Ovary (tissue), 9 donors: ENCODE results near the gene EZR. TPM values are rescaled to one million over a fixed set of nuclear protein-coding genes. Genes with fewer than 3 reads are reported as not detected.

Experiments
- DNase-seq, 5 donors: peaks; one replicate each; pipeline ENCODE4 v3.0.0-alpha.2; 2019 to 2020
- H3K27ac ChIP-seq, 2 donors: fragments of 200-600 bp; one replicate each; pipeline versions ENCODE4 v1.5.1 to v1.8.0; 2019 to 2022
- H3K27me3 ChIP-seq: fragments of 200-600 bp; one replicate; pipeline ENCODE4 v1.8.0; 2022
- H3K36me3 ChIP-seq: fragments of 200-600 bp; sonication (generic); one replicate; pipeline ENCODE4 v1.5.1; 2019
- H3K4me1 ChIP-seq: one replicate; pipeline ENCODE4 v1.8.1; 2013; ENCODE audit warnings: mild to moderate bottlenecking, moderate library complexity; ENCODE audit not compliant: insufficient read depth
- H3K4me3 ChIP-seq: fragments of 200-600 bp; sonication (generic); one replicate; pipeline ENCODE4 v1.5.1; 2017
- H3K9me3 ChIP-seq, 2 donors: fragments of 200-600 bp in 1 of 2; sonication (generic) in 1 of 2; one replicate each; pipeline versions ENCODE4 v1.5.1 to v1.8.1; 2013 to 2019; ENCODE audit warnings: mild to moderate bottlenecking in 1 of 2, moderate library complexity in 1 of 2
- CTCF ChIP-seq, 3 donors: fragments of 450-650 bp in 2 of 3; fragments of 200-600 bp in 1 of 3; IDR thresholded peaks; one replicate each; pipeline versions ENCODE4 v1.5.1 to v1.8.0; 2016 to 2022; ENCODE audit warnings: antibody characterized with exemption in 3 of 3, mild to moderate bottlenecking in 1 of 3
- EP300 ChIP-seq: sonication (generic); formaldehyde crosslinking; IDR thresholded peaks from one replicate; pipeline ENCODE4 v1.6.1; 2017; ENCODE audit warnings: antibody characterized with exemption
- POLR2A ChIP-seq: fragments of 450-650 bp; IDR thresholded peaks from one replicate; pipeline ENCODE4 v1.6.1; 2017; ENCODE audit warnings: antibody characterized with exemption, mild to moderate bottlenecking, moderate library complexity
- WGBS, 3 donors: extraction: QIAGEN DNeasy Blood & Tissue Kit in 1 of 3; methylation state at CpG; one replicate each; pipeline versions ENCODE4 v1.1.5 to v1.1.7; 2013 to 2017; 5-methylcytosine and 5-hydroxymethylcytosine counted together
- intact Hi-C, 4 donors: fragments of 100-400 bp; cut with DNase I; formaldehyde crosslinking; loops; one replicate each; pipeline versions ENCODE4 v1.11.0 to v1.15.1; 2022 to 2023
- polyA plus RNA-seq, 2 donors: library from polyadenylated mRNA; stranded (reverse); fragments of 200-250 nt in 1 of 2; fragments of 350-450 nt in 1 of 2; fragmentation: Illumina TruSeq in 1 of 2; extraction: RNeasy Lipid Tissue Mini Kit (QIAGEN cat#74804) in 1 of 2; gene quantifications; one replicate each; pipeline ENCODE4 v1.2.3, GENCODE V29; 2013 to 2014
- total RNA-seq, 7 donors: library from RNA; depleted of rRNA in 2 of 7; stranded (reverse); fragments of >200 nt in 2 of 7; fragmentation: NEBNext Ultra II Directional in 3 of 7; extraction: Animal tissue kit (Norgen Biotek cat#: 25700) in 3 of 7; gene quantifications; one replicate each; pipeline versions ENCODE4 v1.1.0 to v1.2.4, GENCODE V29; 2016 to 2023
- donor health status: DM: no; HTN: no; CAD: no; lungs with moderate emphysema.
- donor health status: DM: no; HTN: no; CAD: no.
- donor health status: Bipolar disorder and iron deficiency.
- donor health status: DM: yes; HTN: yes; CAD: no.
- donor health status: DM: no; HTN: no; CAD: no.
- donor health status: DM: yes; HTN: yes; CAD: no.

Gene EZR
- total and polyA plus RNA-seq, 9 donors: 39.0 to 214 (median 85.6) TPM

GRCh38 chr6:158756977-158757752 lies 62.0 kb downstream of the EZR start:
- Histone ChIP-seq H3K36me3 (no peaks in the 10 kb centered on the region), H3K27me3 (no peaks in the 10 kb centered on the region), H3K4me3 (no peak overlapping the region), H3K27ac (no peak overlapping the region), H3K9me3 (no peaks in the 10 kb centered on the region), H3K4me1 (no peaks in the 10 kb centered on the region)
- DNase-seq: no peak
- WGBS, 3 donors: 90 to 91% (median 90%) methylated on average over 25 of the region's 25 CpGs
- TF ChIP-seq POLR2A (no peak), EP300 (no peak), CTCF (IDR thresholded peaks at IDR 0.05) (no peak)
- intact Hi-C loops: no loop called here

- Histone ChIP-seq H3K4me1 (no peaks in the 10 kb centered on the region), H3K36me3 (no peaks in the 10 kb centered on the region), H3K27me3 (no peaks in the 10 kb centered on the region), H3K9me3 (no peaks in the 10 kb centered on the region), H3K4me3 (no peak overlapping the region), H3K27ac (no peak overlapping the region)
- TF ChIP-seq CTCF (IDR thresholded peaks at IDR 0.05) (no peak), POLR2A (no peak), EP300 (no peak)
- WGBS, 3 donors: 86 to 93% (median 90%) methylated on average over 9 of the region's 9 CpGs
- DNase-seq: no peak
- intact Hi-C loops: no loop called here
Measured at GRCh38 chr6:158756126-158756525, 63.0 kb downstream of the EZR start.

GRCh38 chr6:158755636-158756035 lies 63.5 kb downstream of the EZR start:
- no peaks in the 10 kb centered on the region for H3K27me3 ChIP-seq
- no peaks in the 10 kb centered on the region for H3K36me3 ChIP-seq
- no peak for DNase-seq
- no peaks in the 10 kb centered on the region for H3K4me1 ChIP-seq
- no peak for TF ChIP-seq CTCF (IDR thresholded peaks at IDR 0.05)
- no peak for TF ChIP-seq POLR2A
- TF ChIP-seq EP300: no peak
- WGBS, 3 donors: 95 to 99% (median 97%) methylated on average over 13 of the region's 13 CpGs
- H3K27ac ChIP-seq: no peak overlapping the region
- intact Hi-C loops: no loop called here
- no peak overlapping the region for H3K4me3 ChIP-seq
- H3K9me3 ChIP-seq: no peaks in the 10 kb centered on the region

- Histone ChIP-seq H3K36me3 (no peaks in the 10 kb centered on the region), H3K4me3 (no peak overlapping the region), H3K4me1 (no peaks in the 10 kb centered on the region), H3K27ac (no peak overlapping the region), H3K27me3 (no peaks in the 10 kb centered on the region), H3K9me3 (no peaks in the 10 kb centered on the region)
- intact Hi-C loops: no loop called here
- no peak for DNase-seq
- TF ChIP-seq CTCF (IDR thresholded peaks at IDR 0.05) (no peak), POLR2A (no peak), EP300 (no peak)
- WGBS, 3 donors: 52 to 70% (median 70%) methylated on average over 11 of the region's 11 CpGs
Measured at GRCh38 chr6:158754738-158755137, 64.4 kb downstream of the EZR start.
